Activated naive CD8-positive, alpha-beta T cell treated with anti-CD3 and anti-CD28 coated beads, Interleukin-2, amount 10 ng/mL, durations not matched to agents 7 days and 5 days (primary cell): ENCODE results near the gene MAN1A1. TPM values are rescaled to one million over a fixed set of nuclear protein-coding genes. Genes with fewer than 3 reads are reported as not detected.
"Not testable (repeated sequence)": the region's sequence is repeated elsewhere in the genome, so short reads cannot be mapped to it uniquely, and the experiment has no call there.

Experiments
- ATAC-seq: fragments of 150-1000 bp; cut with Tn5 transposase; one replicate; pipeline ENCODE4 v1.10.0; 2021; ENCODE audit warnings: low read depth, moderate library complexity
- POLR2A ChIA-PET: fragments of 350-600 bp; sonication (Branson Sonifier 250); formaldehyde crosslinking; loops from one replicate; lab custom pipeline; 2021; ENCODE audit warnings: antibody characterized with exemption; lab: Charles Lee
- DNase-seq: peaks from one replicate; pipeline ENCODE4 v3.0.0; 2021
- H3K27ac Mint-ChIP-seq: one replicate; pipeline ENCODE4 v1.8.0; 2022; ENCODE audit warnings: mild to moderate bottlenecking, mixed read lengths
- H3K27me3 Mint-ChIP-seq: one replicate; pipeline ENCODE4 v1.8.0; 2022; ENCODE audit warnings: mild to moderate bottlenecking, moderate library complexity, mixed read lengths
- H3K36me3 Mint-ChIP-seq: one replicate; pipeline ENCODE4 v1.8.0; 2021; ENCODE audit warnings: mild to moderate bottlenecking, mixed read lengths
- H3K4me1 Mint-ChIP-seq: one replicate; pipeline ENCODE4 v1.8.0; 2021; ENCODE audit warnings: mixed read lengths
- H3K4me3 Mint-ChIP-seq: one replicate; pipeline ENCODE4 v1.8.0; 2022; ENCODE audit warnings: mild to moderate bottlenecking, moderate library complexity, mixed read lengths
- H3K9me3 Mint-ChIP-seq: one replicate; pipeline ENCODE4 v1.8.0; 2021; ENCODE audit warnings: mixed read lengths
- total RNA-seq, 2 experiments: library from RNA; stranded (reverse); gene quantifications; one replicate each; pipeline ENCODE4 v1.2.3, GENCODE V29; 2021

MAN1A1 gene
- total RNA-seq, 2 experiments from 2014 or later, result 19.2 to 19.5 TPM

GRCh38 chr6:119160911-119161310, 188.7 kb downstream of the MAN1A1 start:
- Mint-ChIP-seq H3K4me1 (peaks cover 3% of the 10 kb centered on the region), H3K36me3 (no peaks in the 10 kb centered on the region), H3K27ac (no peak overlapping the region), H3K27me3 (peaks cover 22% of the 10 kb centered on the region), H3K4me3 (no peak overlapping the region), H3K9me3 (no peaks in the 10 kb centered on the region)
- no peak for ATAC-seq
- POLR2A ChIA-PET, result no interaction called here
- DNase-seq, result no peak

- no peak for ATAC-seq
- DNase-seq, result no peak
- POLR2A ChIA-PET, result no interaction called here
- peaks cover 3% of the 10 kb centered on the region for H3K4me1 Mint-ChIP-seq
- no peak overlapping the region for H3K4me3 Mint-ChIP-seq
- H3K9me3 Mint-ChIP-seq, result no peaks in the 10 kb centered on the region
- H3K27me3 Mint-ChIP-seq, result peaks cover 20% of the 10 kb centered on the region
- H3K36me3 Mint-ChIP-seq, result no peaks in the 10 kb centered on the region
- H3K27ac Mint-ChIP-seq, result no peak overlapping the region
Measured at GRCh38 chr6:119158057-119158848, 191.3 kb downstream of the MAN1A1 start.

- Mint-ChIP-seq H3K27ac (no peak overlapping the region), H3K4me3 (no peak overlapping the region), H3K27me3 (peaks cover 21% of the 10 kb centered on the region), H3K36me3 (no peaks in the 10 kb centered on the region), H3K4me1 (peaks cover 3% of the 10 kb centered on the region), H3K9me3 (no peaks in the 10 kb centered on the region)
- no peak for ATAC-seq
- POLR2A ChIA-PET, result no interaction called here
- DNase-seq, result no peak
Measured at GRCh38 chr6:119157506-119157815, 192.1 kb downstream of the MAN1A1 start.

GRCh38 chr6:119156757-119157505, 192.6 kb downstream of the MAN1A1 start:
- DNase-seq, result no peak
- POLR2A ChIA-PET, result no interaction called here
- H3K27me3 Mint-ChIP-seq, result peaks cover 23% of the 10 kb centered on the region
- H3K9me3 Mint-ChIP-seq, result no peaks in the 10 kb centered on the region
- no peak overlapping the region for H3K4me3 Mint-ChIP-seq
- peaks cover 2% of the 10 kb centered on the region for H3K4me1 Mint-ChIP-seq
- ATAC-seq, result no peak
- H3K27ac Mint-ChIP-seq, result no peak overlapping the region
- H3K36me3 Mint-ChIP-seq, result no peaks in the 10 kb centered on the region

- POLR2A ChIA-PET, H3K27ac Mint-ChIP-seq, H3K4me1 Mint-ChIP-seq, H3K4me3 Mint-ChIP-seq, H3K36me3 Mint-ChIP-seq, DNase-seq, H3K9me3 Mint-ChIP-seq: not testable (repeated sequence)
- H3K27me3 Mint-ChIP-seq, result peaks cover 23% of the 10 kb centered on the region
- peak; percentile 54 for ATAC-seq
Measured at GRCh38 chr6:119156082-119156481, 193.5 kb downstream of the MAN1A1 start.

- Mint-ChIP-seq H3K4me3 (no peak overlapping the region), H3K4me1 (peaks cover 13% of the 10 kb centered on the region), H3K9me3 (peaks cover 8% of the 10 kb centered on the region), H3K27me3 (peaks cover 17% of the 10 kb centered on the region), H3K36me3 (peaks cover 12% of the 10 kb centered on the region), H3K27ac (no peak overlapping the region)
- no peak for DNase-seq
- POLR2A ChIA-PET, result interaction anchor here (0.7 kb wide), 1 partner anchor 160 kb away, joined by 3 read pairs; no protein-coding TSS in a partner anchor
- ATAC-seq, result no peak
Measured at GRCh38 chr6:119152187-119152586, 197.4 kb downstream of the MAN1A1 start.

GRCh38 chr6:119148825-119149525, 200.6 kb downstream of the MAN1A1 start:
- POLR2A ChIA-PET, result interaction anchor here (0.8 to 1.5 kb wide), 2 partner anchors 198 to 202 kb away, joined by 3 to 4 read pairs; no protein-coding TSS in a partner anchor
- H3K4me1 Mint-ChIP-seq, result peaks cover 33% of the 10 kb centered on the region

GRCh38 chr6:119148098-119148824, 201.3 kb downstream of the MAN1A1 start:
- peaks cover 13% of the 10 kb centered on the region for H3K36me3 Mint-ChIP-seq
- POLR2A ChIA-PET, result interaction anchor here (0.6 to 1.5 kb wide), 3 partner anchors 61 to 202 kb away, joined by 3 to 4 read pairs (median 3); no protein-coding TSS in a partner anchor
- peaks cover 33% of the 10 kb centered on the region for H3K4me1 Mint-ChIP-seq
- no peak overlapping the region for H3K4me3 Mint-ChIP-seq
- peaks cover 10% of the 10 kb centered on the region for H3K9me3 Mint-ChIP-seq
- DNase-seq (no peak), ATAC-seq (no peak)
- H3K27ac Mint-ChIP-seq, result peak overlapping the region; percentile 48
- peaks cover 6% of the 10 kb centered on the region for H3K27me3 Mint-ChIP-seq

More at GRCh38 chr6:119148825-119149525, 200.6 kb downstream of the MAN1A1 start:
- DNase-seq, result no peak
- Mint-ChIP-seq H3K27me3 (peaks cover 8% of the 10 kb centered on the region), H3K4me3 (no peak overlapping the region), H3K9me3 (peaks cover 10% of the 10 kb centered on the region), H3K36me3 (peaks cover 13% of the 10 kb centered on the region), H3K27ac (no peak overlapping the region)
- no peak for ATAC-seq

GRCh38 chr6:119147101-119148053, 202.2 kb downstream of the MAN1A1 start:
- peaks cover 10% of the 10 kb centered on the region for H3K9me3 Mint-ChIP-seq
- POLR2A ChIA-PET, result interaction anchor here (0.6 kb wide), 1 partner anchor 62 kb away, joined by 3 read pairs; no protein-coding TSS in a partner anchor
- peak overlapping the region; percentile 69 for H3K27ac Mint-ChIP-seq
- H3K36me3 Mint-ChIP-seq, result peaks cover 13% of the 10 kb centered on the region
- ATAC-seq, result peak; percentile 83
- no peak overlapping the region for H3K4me3 Mint-ChIP-seq
- DNase-seq, result no peak
- H3K27me3 Mint-ChIP-seq, result peaks cover 3% of the 10 kb centered on the region
- peaks cover 33% of the 10 kb centered on the region for H3K4me1 Mint-ChIP-seq

- POLR2A ChIA-PET, result interaction anchor here (0.6 kb wide), 1 partner anchor 656 kb away, joined by 4 read pairs; no protein-coding TSS in a partner anchor
- H3K27ac Mint-ChIP-seq, result peak overlapping the region; percentile 56
- peaks cover 33% of the 10 kb centered on the region for H3K4me1 Mint-ChIP-seq
- H3K4me3 Mint-ChIP-seq, result no peak overlapping the region
- H3K36me3 Mint-ChIP-seq, result peaks cover 13% of the 10 kb centered on the region
- peaks cover 10% of the 10 kb centered on the region for H3K9me3 Mint-ChIP-seq
- no peaks in the 10 kb centered on the region for H3K27me3 Mint-ChIP-seq
- ATAC-seq, result peak; percentile 54
- no peak for DNase-seq
Measured at GRCh38 chr6:119145111-119145510, 204.4 kb downstream of the MAN1A1 start.

- peaks cover 6% of the 10 kb centered on the region for H3K36me3 Mint-ChIP-seq
- no peak overlapping the region for H3K4me3 Mint-ChIP-seq
- H3K9me3 Mint-ChIP-seq, result peaks cover 6% of the 10 kb centered on the region
- H3K27me3 Mint-ChIP-seq, result no peaks in the 10 kb centered on the region
- ATAC-seq (no peak), DNase-seq (no peak)
- POLR2A ChIA-PET, result no interaction called here
- peaks cover 41% of the 10 kb centered on the region for H3K4me1 Mint-ChIP-seq
- no peak overlapping the region for H3K27ac Mint-ChIP-seq
Measured at GRCh38 chr6:119142637-119143036, 206.9 kb downstream of the MAN1A1 start.

- H3K36me3 Mint-ChIP-seq, result peaks cover 1% of the 10 kb centered on the region
Measured at GRCh38 chr6:119142041-119142440, 207.5 kb downstream of the MAN1A1 start.

More at GRCh38 chr6:119142041-119142440, 207.5 kb downstream of the MAN1A1 start:
- Mint-ChIP-seq H3K9me3 (peaks cover 1% of the 10 kb centered on the region), H3K4me3 (no peak overlapping the region), H3K27ac (no peak overlapping the region), H3K27me3 (no peaks in the 10 kb centered on the region), H3K4me1 (peaks cover 39% of the 10 kb centered on the region)
- DNase-seq (no peak), ATAC-seq (no peak)
- POLR2A ChIA-PET, result no interaction called here
